Panc1 (cell line): ENCODE data around the gene TNFAIP8L1.

Source experiments
- CTCF ChIP-seq: fragments of 450-650 bp; IDR thresholded peaks from 2 replicates; pipeline ENCODE4 v1.5.1; 2017; ENCODE audit warnings: mild to moderate bottlenecking
- SIN3A ChIP-seq: IDR thresholded peaks from 2 replicates; pipeline ENCODE4 v1.6.1; 2012; ENCODE audit warnings: low read depth, mild to moderate bottlenecking, low read length, moderate library complexity, borderline replicate concordance; ENCODE audit not compliant: insufficient read depth
- TCF7L2 ChIP-seq: IDR thresholded peaks from 2 replicates; pipeline ENCODE4 v1.6.1; 2011; ENCODE audit warnings: mild to moderate bottlenecking, low read depth, low read length, inconsistent platforms

- TF ChIP-seq CTCF (no peak), SIN3A (no peak), TCF7L2 (no peak)
Measured at GRCh38 chr19:4704317-4704673, 65.0 kb downstream of the TNFAIP8L1 start.
